Fibroblast of villous mesenchyme (primary cell): ENCODE data around the gene PHLDA3. TPM values are rescaled to one million over a fixed set of nuclear protein-coding genes. Genes with fewer than 3 reads are reported as not detected.
"Not testable (repeated sequence)": the region's sequence is repeated elsewhere in the genome, so short reads cannot be mapped to it uniquely, and the experiment has no call there.

ENCODE experiments used
- DNase-seq: peaks from one replicate; pipeline ENCODE4 v3.0.0-alpha.2; 2010; ENCODE audit warnings: low read depth
- H3K4me3 ChIP-seq: 2 replicates; pipeline ENCODE4 v1.5.1; 2011; ENCODE audit warnings: low read depth, mild to moderate bottlenecking, low read length
- CTCF ChIP-seq: IDR thresholded peaks from 2 replicates; pipeline ENCODE4 v1.5.1; 2012; ENCODE audit warnings: low read depth, mild to moderate bottlenecking, low read length; ENCODE audit not compliant: insufficient read depth
- total RNA-seq: library from RNA; depleted of rRNA; stranded (reverse); fragments of >200 nt; gene quantifications from 2 replicates; pipeline ENCODE4 v1.2.3, GENCODE V29; 2012

The PHLDA3 gene
- total RNA-seq, 1 donor = 70.0 TPM

- H3K4me3 ChIP-seq = no peak overlapping the region
- TF ChIP-seq CTCF = no peak
- peak; percentile 84 for DNase-seq
Observed at GRCh38 chr1:201493757-201494617, 25.0 kb upstream of the PHLDA3 start.

- not testable (repeated sequence) for DNase-seq, H3K4me3 ChIP-seq
Observed at GRCh38 chr1:201493026-201493656, 24.2 kb upstream of the PHLDA3 start.

GRCh38 chr1:201491896-201492511, 23.0 kb upstream of the PHLDA3 start:
- TF ChIP-seq CTCF = no peak
- no peak overlapping the region for H3K4me3 ChIP-seq
- no peak for DNase-seq

GRCh38 chr1:201490708-201491131, 21.7 kb upstream of the PHLDA3 start:
- no peak for TF ChIP-seq CTCF
- no peak overlapping the region for H3K4me3 ChIP-seq

GRCh38 chr1:201489643-201490261, 20.8 kb upstream of the PHLDA3 start:
- no peak for DNase-seq
- no peak for TF ChIP-seq CTCF
- H3K4me3 ChIP-seq = no peak overlapping the region

More at GRCh38 chr1:201490708-201491131, 21.7 kb upstream of the PHLDA3 start:
- DNase-seq = no peak

GRCh38 chr1:201488830-201489589, 20.0 kb upstream of the PHLDA3 start:
- peak; percentile 97 for DNase-seq
- H3K4me3 ChIP-seq = no peak overlapping the region
- no peak for TF ChIP-seq CTCF
